GM10266 (cell line): ENCODE results near the gene IL23A.
A peak's percentile ranks its signal among the peaks of the same experiment; 100 is the strongest.

Experiments
- DNase-seq: peaks from one replicate; pipeline ENCODE4 v3.0.0; 2012; ENCODE audit errors: extremely low spot score
- CTCF ChIP-seq: IDR thresholded peaks from 2 replicates; pipeline ENCODE4 v1.5.1; 2012; ENCODE audit warnings: mild to moderate bottlenecking, low read depth; ENCODE audit not compliant: control insufficient read depth, insufficient read depth; ENCODE audit errors: missing control alignments

IL23A gene

GRCh38 chr12:56362130-56363059 lies 23.7 kb downstream of the IL23A start, which contains the start of gene APOF:
Gene APOF, minus strand, starts transcription at chr12:56362857. Its CDS starts 112 bp downstream, at chr12:56362745.
- TF ChIP-seq CTCF: no peak
- DNase-seq: no peak

- no peak for TF ChIP-seq CTCF
- no peak for DNase-seq
Measured at GRCh38 chr12:56366948-56367347, 28.3 kb downstream of the IL23A start.

GRCh38 chr12:56373515-56373914 lies 34.8 kb downstream of the IL23A start:
- TF ChIP-seq CTCF: no peak
- no peak for DNase-seq

GRCh38 chr12:56374726-56375597 lies 36.3 kb downstream of the IL23A start:
- no peak for TF ChIP-seq CTCF
- DNase-seq: no peak

GRCh38 chr12:56375598-56376434 lies 37.1 kb downstream of the IL23A start:
- no peak for DNase-seq
- no peak for TF ChIP-seq CTCF

GRCh38 chr12:56377310-56377988 lies 38.8 kb downstream of the IL23A start:
- TF ChIP-seq CTCF: peak; percentile 9
- no peak for DNase-seq
